Stimulated activated CD8-positive, alpha-beta memory T cell treated with anti-CD3 and anti-CD28 coated beads, Interleukin-15, amount 100 ng/mL, for 24 hours (primary cell): ENCODE results near the gene ABAT.

ENCODE experiments used
- DNase-seq: peaks from one replicate; pipeline ENCODE4 v3.0.0-alpha.2; 2020; ENCODE audit warnings: low read depth

ABAT gene

GRCh38 chr16:8818504-8819270 is 144.3 kb downstream of the ABAT start:
- DNase-seq = no peak

- no peak for DNase-seq
These were observed 145.1 kb downstream of the ABAT start for GRCh38 chr16:8819411-8820034.

GRCh38 chr16:8822403-8822802 is 148.0 kb downstream of the ABAT start:
- DNase-seq = no peak

GRCh38 chr16:8826278-8826879 is 152.0 kb downstream of the ABAT start:
- DNase-seq = no peak

- no peak for DNase-seq
These were observed 154.2 kb downstream of the ABAT start for GRCh38 chr16:8828541-8829165.

GRCh38 chr16:8831450-8831849 is 157.0 kb downstream of the ABAT start:
- DNase-seq = no peak

GRCh38 chr16:8831871-8832716 is 157.7 kb downstream of the ABAT start:
- no peak for DNase-seq

- no peak for DNase-seq
These were observed 158.3 kb downstream of the ABAT start for GRCh38 chr16:8832717-8833105.
